Vagina (tissue), 2 donors: ENCODE data around the gene KLHL13. TPM values are rescaled to one million over a fixed set of nuclear protein-coding genes. Genes with fewer than 3 reads are reported as not detected.
"Not testable (repeated sequence)": the region's sequence is repeated elsewhere in the genome, so short reads cannot be mapped to it uniquely, and the experiment has no call there.

Experiments used
- DNase-seq, 2 donors: peaks; one replicate each; pipeline ENCODE4 v3.0.0-alpha.2; 2017; ENCODE audit errors: extremely low spot score in 2 of 2
- H3K27ac ChIP-seq: fragments of 200-600 bp; sonication (generic); one replicate; pipeline ENCODE4 v1.5.1; 2019
- H3K27me3 ChIP-seq: fragments of 200-600 bp; sonication (generic); one replicate; pipeline ENCODE4 v1.5.1; 2019
- H3K36me3 ChIP-seq, 2 donors: fragments of 200-600 bp; sonication (generic); one replicate each; pipeline ENCODE4 v1.5.1; 2017 to 2019
- H3K4me1 ChIP-seq: fragments of 200-600 bp; sonication (generic); one replicate; pipeline ENCODE4 v1.5.1; 2019
- H3K4me3 ChIP-seq, 2 donors: fragments of 200-600 bp; sonication (generic); 1 replicate in 1 of 2; 2 replicates in 1 of 2; pipeline ENCODE4 v1.5.1; 2016 to 2019
- H3K9me3 ChIP-seq: fragments of 200-600 bp; sonication (generic); one replicate; pipeline ENCODE4 v1.5.1; 2019
- POLR2A ChIP-seq, 2 donors: fragments of 450-650 bp; IDR thresholded peaks; one replicate each; pipeline ENCODE4 v1.6.1; 2017; ENCODE audit warnings: antibody characterized with exemption in 2 of 2, mild to moderate bottlenecking in 2 of 2, moderate library complexity in 2 of 2
- POLR2AphosphoS5 ChIP-seq, 2 donors: sonication (generic); formaldehyde crosslinking; IDR thresholded peaks; one replicate each; pipeline ENCODE4 v1.9.0; 2017; ENCODE audit warnings: antibody characterized with exemption in 2 of 2, mild to moderate bottlenecking in 2 of 2, low read depth in 1 of 2; ENCODE audit not compliant: insufficient read depth in 1 of 2
- intact Hi-C: fragments of 100-400 bp; cut with DNase I; formaldehyde crosslinking; loops from one replicate; pipeline ENCODE4 v1.15.1; 2023
- total RNA-seq: library from RNA; depleted of rRNA; stranded (reverse); fragments of >200 nt; gene quantifications from one replicate; pipeline ENCODE4 v1.2.3, GENCODE V29; 2016
- TF ChIP-seq, protein P1 (sequence below), 3 experiments: fragments of 450-650 bp in 2 of 3; fragments of 200-600 bp in 1 of 3; sonication (generic) in 1 of 3; IDR thresholded peaks; one replicate each; pipeline ENCODE4 v1.5.1; 2017 to 2019; ENCODE audit warnings: antibody characterized with exemption in 3 of 3, mild to moderate bottlenecking in 2 of 3, moderate library complexity in 2 of 3

Gene KLHL13
- total RNA-seq, 1 donor from 2014 or later = 10.6 TPM

DNA sequence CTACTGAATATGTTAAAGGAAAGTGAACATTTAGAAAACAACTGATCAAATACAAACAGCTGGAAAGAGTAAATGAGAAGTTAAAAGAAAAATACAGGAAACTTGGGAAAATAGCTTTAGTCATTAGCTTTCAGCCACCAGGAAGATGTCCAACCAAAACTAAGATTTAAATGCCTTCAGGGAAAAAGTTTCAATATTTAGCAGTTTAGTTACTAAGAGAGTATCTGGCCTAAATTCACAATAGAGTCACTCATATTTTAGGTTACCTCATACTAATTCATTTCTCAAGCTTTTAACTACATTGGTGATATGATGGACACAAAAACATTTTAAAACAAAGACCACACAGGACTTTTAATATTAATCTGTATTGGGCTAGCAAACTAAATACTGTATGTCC lies 13.1 kb upstream of the KLHL13 start:
- no peaks in the 10 kb centered on the region for H3K9me3 ChIP-seq
- no peak overlapping the region for H3K4me3 ChIP-seq
- no peaks in the 10 kb centered on the region for H3K4me1 ChIP-seq
- no peak overlapping the region for H3K27ac ChIP-seq
- TF ChIP-seq POLR2AphosphoS5 (IDR thresholded peaks at IDR 0.05; ENCODE audit: insufficient read depth in 1 of 2, low read depth in 1 of 2) (no peak), POLR2A (IDR thresholded peaks at IDR 0.05) (no peak)
- TF ChIP-seq, protein P1, sequence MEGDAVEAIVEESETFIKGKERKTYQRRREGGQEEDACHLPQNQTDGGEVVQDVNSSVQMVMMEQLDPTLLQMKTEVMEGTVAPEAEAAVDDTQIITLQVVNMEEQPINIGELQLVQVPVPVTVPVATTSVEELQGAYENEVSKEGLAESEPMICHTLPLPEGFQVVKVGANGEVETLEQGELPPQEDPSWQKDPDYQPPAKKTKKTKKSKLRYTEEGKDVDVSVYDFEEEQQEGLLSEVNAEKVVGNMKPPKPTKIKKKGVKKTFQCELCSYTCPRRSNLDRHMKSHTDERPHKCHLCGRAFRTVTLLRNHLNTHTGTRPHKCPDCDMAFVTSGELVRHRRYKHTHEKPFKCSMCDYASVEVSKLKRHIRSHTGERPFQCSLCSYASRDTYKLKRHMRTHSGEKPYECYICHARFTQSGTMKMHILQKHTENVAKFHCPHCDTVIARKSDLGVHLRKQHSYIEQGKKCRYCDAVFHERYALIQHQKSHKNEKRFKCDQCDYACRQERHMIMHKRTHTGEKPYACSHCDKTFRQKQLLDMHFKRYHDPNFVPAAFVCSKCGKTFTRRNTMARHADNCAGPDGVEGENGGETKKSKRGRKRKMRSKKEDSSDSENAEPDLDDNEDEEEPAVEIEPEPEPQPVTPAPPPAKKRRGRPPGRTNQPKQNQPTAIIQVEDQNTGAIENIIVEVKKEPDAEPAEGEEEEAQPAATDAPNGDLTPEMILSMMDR (IDR thresholded peaks at IDR 0.05) = no peak
- DNase-seq = no peak
- H3K27me3 ChIP-seq = no peaks in the 10 kb centered on the region
- H3K36me3 ChIP-seq = no peaks in the 10 kb centered on the region
- intact Hi-C loops = no loop called here

DNA sequence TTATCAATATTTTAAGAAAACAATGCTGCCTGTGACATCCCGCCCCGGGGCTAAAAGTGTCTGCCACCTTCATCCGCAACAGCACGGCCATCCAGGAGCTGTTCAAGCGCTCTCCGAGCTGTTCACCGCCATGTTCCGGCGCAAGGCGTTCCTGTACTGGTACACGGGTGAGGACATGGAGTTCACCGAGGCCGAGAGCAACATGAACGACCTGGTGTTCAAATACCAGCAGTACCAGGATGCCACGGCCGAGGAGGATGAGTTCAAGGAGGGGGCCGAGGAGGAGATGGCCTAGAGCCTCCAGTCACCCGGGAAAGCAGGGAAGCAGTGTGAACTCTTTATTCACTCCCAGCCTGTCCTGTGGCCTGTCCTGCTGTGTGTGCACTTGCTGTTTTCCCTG lies 12.1 kb upstream of the KLHL13 start:
- Histone ChIP-seq H3K27ac (no peak overlapping the region), H3K9me3 (no peaks in the 10 kb centered on the region), H3K4me3 (no peak overlapping the region), H3K36me3 (no peaks in the 10 kb centered on the region), H3K27me3 (no peaks in the 10 kb centered on the region), H3K4me1 (no peaks in the 10 kb centered on the region)
- DNase-seq = no peak
- intact Hi-C loops = no loop called here
- TF ChIP-seq POLR2A (IDR thresholded peaks at IDR 0.05) (no peak), POLR2AphosphoS5 (IDR thresholded peaks at IDR 0.05; ENCODE audit: insufficient read depth in 1 of 2, low read depth in 1 of 2) (no peak)
- TF ChIP-seq, protein P1 (IDR thresholded peaks at IDR 0.05) = no peak

DNA sequence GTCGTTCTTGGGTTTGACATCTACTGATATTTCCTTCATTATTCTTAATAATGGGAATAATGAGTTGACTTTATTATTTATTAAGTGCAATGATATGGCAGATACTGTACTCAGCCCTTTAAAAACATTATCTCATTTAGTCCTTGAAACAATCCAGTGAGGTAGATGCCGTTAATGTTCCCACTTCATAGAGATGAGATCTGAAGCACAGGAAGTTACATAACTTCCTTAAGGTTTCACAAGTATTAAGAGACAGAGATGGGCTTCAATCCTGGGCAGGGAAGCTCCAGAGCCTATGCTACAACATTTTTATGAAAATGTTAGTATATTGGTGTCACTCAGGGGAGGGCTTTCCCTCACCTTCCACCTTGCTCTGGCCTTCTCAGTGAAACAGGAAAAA lies 9.7 kb upstream of the KLHL13 start:
- Histone ChIP-seq H3K4me1 (no peaks in the 10 kb centered on the region), H3K4me3 (no peak overlapping the region), H3K27ac (no peak overlapping the region), H3K9me3 (no peaks in the 10 kb centered on the region), H3K36me3 (no peaks in the 10 kb centered on the region), H3K27me3 (no peaks in the 10 kb centered on the region)
- DNase-seq = no peak
- TF ChIP-seq, protein P1 (IDR thresholded peaks at IDR 0.05) = no peak
- TF ChIP-seq POLR2AphosphoS5 (IDR thresholded peaks at IDR 0.05; ENCODE audit: insufficient read depth in 1 of 2, low read depth in 1 of 2) (no peak), POLR2A (IDR thresholded peaks at IDR 0.05) (no peak)
- intact Hi-C loops = no loop called here

DNA sequence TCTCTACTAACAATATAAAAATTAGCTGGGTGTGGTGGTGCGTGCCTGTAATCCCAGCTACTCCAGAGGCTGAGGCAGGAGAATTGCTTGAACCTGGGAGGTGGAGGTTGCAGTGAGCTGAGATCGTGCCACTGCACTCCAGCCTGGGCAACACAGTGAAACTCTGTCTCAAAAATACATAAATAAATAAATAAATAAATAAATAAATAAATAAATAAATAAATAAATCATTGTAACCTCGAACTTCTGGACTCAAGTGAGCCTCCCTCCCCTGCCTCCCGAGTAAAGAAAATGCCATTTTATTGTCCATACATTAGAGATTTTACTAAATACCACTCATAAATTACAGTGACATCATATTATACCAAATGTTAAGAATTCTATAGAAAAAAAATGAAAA lies 7.6 kb upstream of the KLHL13 start:
- DNase-seq, H3K4me1 ChIP-seq, H3K4me3 ChIP-seq, H3K27ac ChIP-seq, H3K9me3 ChIP-seq, H3K36me3 ChIP-seq, intact Hi-C loops, H3K27me3 ChIP-seq: not testable (repeated sequence)

DNA sequence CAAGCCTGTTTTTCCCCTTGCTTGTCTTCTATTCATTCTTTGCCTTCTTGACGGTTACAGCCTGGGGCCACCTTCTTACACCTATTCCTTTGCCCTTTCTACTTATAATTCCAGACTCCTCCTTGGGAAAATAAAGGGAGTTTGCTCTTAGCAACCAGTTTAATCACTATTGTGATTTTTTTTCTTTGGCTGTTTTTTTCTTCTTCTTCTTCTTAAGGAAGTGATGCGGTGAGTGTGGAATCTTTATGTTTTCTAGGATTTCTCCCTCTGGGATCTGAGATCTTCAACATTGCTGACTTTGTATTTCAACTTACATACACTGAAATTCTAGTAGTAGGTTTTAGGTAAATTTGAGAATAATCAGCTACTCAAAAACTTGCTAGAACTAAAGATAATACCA lies 1.1 kb upstream of the KLHL13 start:
- intact Hi-C loops = no loop called here
- Histone ChIP-seq H3K27me3 (no peaks in the 10 kb centered on the region), H3K36me3 (no peaks in the 10 kb centered on the region), H3K27ac (no peak overlapping the region), H3K4me3 (no peak overlapping the region), H3K4me1 (no peaks in the 10 kb centered on the region), H3K9me3 (no peaks in the 10 kb centered on the region)
- TF ChIP-seq POLR2A (IDR thresholded peaks at IDR 0.05) (no peak), POLR2AphosphoS5 (IDR thresholded peaks at IDR 0.05; ENCODE audit: insufficient read depth in 1 of 2, low read depth in 1 of 2) (no peak)
- TF ChIP-seq, protein P1 (IDR thresholded peaks at IDR 0.05) = no peak
- DNase-seq = no peak
